Measurements from ENCODE around the gene EID3.

DNA sequence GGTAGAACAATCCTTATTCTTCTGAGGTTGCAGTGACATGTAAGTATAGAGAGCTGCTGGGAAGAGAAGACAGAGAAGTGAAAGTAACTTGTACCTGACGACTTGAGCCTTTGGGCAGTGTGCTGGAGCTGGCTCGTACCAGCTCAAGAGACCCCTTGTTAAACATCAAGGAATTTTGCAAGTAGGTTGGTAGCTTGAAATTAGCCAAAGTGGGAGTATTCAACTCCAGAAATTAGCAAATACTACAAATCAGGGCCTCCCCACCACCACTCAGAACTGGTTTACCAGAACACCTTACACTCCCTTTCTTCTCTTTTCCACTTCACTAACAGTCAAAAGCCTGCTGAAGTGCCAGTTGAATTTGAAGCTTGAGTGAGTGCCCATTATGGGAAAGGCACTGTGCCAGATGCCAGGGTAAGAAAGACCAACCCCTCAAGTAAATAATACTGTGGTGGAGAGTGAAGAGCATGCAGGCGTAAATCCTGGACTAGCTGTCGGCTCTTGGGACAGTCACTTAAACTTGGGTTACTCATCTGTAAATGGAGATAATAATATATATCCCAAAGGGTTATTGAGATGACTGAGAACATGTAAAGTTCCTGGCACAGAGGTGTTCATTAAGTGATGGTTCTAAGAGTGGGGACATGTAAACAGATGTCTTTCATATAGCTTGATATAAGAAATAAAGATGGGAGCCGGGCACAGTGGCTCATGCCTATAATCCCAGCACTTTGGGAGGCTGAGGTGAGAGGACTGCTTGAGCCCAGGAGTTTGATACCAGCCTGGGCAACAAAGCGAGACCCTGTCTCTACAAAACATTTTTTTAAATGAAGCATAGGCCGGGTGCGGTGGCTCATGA is 27.0 kb upstream of the EID3 start:
- TF ChIP-seq POLR2A (conservative IDR thresholded peaks at IDR 0.05) (no peak), ETV1 (tag; conservative IDR thresholded peaks at IDR 0.05; ENCODE audit: low read depth) (no peak), SP1 (CRISPR knock-in tag; IDR thresholded peaks at IDR 0.05) (no peak), RCOR1 (IDR thresholded peaks at IDR 0.05; ENCODE audit: borderline replicate concordance in 1 of 2, low read depth in 2 of 2, low read length in 2 of 2) (no peak), ZSCAN29 (IDR thresholded peaks at IDR 0.05) (no peak), SRSF1 (IDR thresholded peaks at IDR 0.05; ENCODE audit: low read depth, low read length) (no peak), SMAD3 (CRISPR knock-in tag; conservative IDR thresholded peaks at IDR 0.05) (no peak), HSF4 (CRISPR knock-in tag; IDR thresholded peaks at IDR 0.05; ENCODE audit: borderline replicate concordance) (no peak)
- TF ChIP-seq, protein P1, sequence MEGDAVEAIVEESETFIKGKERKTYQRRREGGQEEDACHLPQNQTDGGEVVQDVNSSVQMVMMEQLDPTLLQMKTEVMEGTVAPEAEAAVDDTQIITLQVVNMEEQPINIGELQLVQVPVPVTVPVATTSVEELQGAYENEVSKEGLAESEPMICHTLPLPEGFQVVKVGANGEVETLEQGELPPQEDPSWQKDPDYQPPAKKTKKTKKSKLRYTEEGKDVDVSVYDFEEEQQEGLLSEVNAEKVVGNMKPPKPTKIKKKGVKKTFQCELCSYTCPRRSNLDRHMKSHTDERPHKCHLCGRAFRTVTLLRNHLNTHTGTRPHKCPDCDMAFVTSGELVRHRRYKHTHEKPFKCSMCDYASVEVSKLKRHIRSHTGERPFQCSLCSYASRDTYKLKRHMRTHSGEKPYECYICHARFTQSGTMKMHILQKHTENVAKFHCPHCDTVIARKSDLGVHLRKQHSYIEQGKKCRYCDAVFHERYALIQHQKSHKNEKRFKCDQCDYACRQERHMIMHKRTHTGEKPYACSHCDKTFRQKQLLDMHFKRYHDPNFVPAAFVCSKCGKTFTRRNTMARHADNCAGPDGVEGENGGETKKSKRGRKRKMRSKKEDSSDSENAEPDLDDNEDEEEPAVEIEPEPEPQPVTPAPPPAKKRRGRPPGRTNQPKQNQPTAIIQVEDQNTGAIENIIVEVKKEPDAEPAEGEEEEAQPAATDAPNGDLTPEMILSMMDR (IDR thresholded peaks at IDR 0.05 in 2 of 3, conservative IDR thresholded peaks at IDR 0.05 in 1 of 3; ENCODE audit: insufficient read depth in 2 of 3, low read depth in 1 of 3, low read length in 3 of 3), result no peak
- TF ChIP-seq, protein P2, sequence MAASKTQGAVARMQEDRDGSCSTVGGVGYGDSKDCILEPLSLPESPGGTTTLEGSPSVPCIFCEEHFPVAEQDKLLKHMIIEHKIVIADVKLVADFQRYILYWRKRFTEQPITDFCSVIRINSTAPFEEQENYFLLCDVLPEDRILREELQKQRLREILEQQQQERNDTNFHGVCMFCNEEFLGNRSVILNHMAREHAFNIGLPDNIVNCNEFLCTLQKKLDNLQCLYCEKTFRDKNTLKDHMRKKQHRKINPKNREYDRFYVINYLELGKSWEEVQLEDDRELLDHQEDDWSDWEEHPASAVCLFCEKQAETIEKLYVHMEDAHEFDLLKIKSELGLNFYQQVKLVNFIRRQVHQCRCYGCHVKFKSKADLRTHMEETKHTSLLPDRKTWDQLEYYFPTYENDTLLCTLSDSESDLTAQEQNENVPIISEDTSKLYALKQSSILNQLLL (CRISPR knock-in tag; IDR thresholded peaks at IDR 0.05; ENCODE audit: borderline replicate concordance), result no peak
- TF ChIP-seq, protein P3, sequence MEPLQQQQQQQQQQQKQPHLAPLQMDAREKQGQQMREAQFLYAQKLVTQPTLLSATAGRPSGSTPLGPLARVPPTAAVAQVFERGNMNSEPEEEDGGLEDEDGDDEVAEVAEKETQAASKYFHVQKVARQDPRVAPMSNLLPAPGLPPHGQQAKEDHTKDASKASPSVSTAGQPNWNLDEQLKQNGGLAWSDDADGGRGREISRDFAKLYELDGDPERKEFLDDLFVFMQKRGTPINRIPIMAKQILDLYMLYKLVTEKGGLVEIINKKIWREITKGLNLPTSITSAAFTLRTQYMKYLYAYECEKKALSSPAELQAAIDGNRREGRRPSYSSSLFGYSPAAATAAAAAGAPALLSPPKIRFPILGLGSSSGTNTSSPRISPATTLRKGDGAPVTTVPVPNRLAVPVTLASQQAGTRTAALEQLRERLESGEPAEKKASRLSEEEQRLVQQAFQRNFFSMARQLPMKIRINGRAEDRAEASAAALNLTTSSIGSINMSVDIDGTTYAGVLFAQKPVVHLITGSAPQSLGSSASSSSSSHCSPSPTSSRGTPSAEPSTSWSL (CRISPR knock-in tag; IDR thresholded peaks at IDR 0.05; ENCODE audit: borderline replicate concordance), result no peak
